ENCODE results near the gene PPP4R4. TPM values are rescaled to one million over a fixed set of nuclear protein-coding genes. Genes with fewer than 3 reads are reported as not detected.
A peak's percentile ranks its signal among the peaks of the same experiment; 100 is the strongest.

The PPP4R4 gene, protein sequence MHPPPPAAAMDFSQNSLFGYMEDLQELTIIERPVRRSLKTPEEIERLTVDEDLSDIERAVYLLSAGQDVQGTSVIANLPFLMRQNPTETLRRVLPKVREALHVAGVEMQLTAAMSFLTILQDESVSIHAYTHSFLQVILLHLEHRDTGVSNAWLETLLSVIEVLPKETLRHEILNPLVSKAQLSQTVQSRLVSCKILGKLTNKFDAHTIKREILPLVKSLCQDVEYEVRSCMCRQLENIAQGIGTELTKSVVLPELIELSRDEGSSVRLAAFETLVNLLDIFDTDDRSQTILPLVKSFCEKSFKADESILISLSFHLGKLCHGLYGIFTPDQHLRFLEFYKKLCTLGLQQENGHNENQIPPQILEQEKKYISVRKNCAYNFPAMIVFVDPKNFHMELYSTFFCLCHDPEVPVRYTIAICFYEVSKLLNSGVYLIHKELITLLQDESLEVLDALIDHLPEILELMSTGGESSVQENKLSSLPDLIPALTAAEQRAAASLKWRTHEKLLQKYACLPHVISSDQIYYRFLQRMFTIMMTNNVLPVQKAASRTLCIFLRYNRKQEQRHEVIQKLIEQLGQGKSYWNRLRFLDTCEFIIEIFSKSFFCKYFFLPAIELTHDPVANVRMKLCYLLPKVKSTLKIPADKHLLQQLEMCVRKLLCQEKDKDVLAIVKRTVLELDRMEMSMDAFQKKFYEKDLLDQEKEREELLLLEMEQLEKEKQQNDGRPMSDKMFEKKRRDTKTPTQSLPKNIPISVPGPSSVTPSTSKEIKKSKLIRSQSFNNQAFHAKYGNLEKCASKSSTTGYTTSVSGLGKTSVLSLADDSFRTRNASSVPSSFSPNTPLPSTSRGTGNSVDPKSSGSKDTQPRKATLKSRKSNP
- 10 to 100 TPM in 1 of 2 donors, 1 to 10 TPM in 1; 5.3 to 25.9 TPM for total RNA-seq
- polyA plus RNA-seq, result 1 to 10 TPM; 1.6 to 2.3 TPM
- long read RNA-seq, donor 1, result 0 reads
- long read RNA-seq, donor 2, result 0 reads
- long read RNA-seq, donor 3, result 0 reads
- long read RNA-seq, donor 4, result 0 reads
- long read RNA-seq, donor 5, result 0 reads

DNA sequence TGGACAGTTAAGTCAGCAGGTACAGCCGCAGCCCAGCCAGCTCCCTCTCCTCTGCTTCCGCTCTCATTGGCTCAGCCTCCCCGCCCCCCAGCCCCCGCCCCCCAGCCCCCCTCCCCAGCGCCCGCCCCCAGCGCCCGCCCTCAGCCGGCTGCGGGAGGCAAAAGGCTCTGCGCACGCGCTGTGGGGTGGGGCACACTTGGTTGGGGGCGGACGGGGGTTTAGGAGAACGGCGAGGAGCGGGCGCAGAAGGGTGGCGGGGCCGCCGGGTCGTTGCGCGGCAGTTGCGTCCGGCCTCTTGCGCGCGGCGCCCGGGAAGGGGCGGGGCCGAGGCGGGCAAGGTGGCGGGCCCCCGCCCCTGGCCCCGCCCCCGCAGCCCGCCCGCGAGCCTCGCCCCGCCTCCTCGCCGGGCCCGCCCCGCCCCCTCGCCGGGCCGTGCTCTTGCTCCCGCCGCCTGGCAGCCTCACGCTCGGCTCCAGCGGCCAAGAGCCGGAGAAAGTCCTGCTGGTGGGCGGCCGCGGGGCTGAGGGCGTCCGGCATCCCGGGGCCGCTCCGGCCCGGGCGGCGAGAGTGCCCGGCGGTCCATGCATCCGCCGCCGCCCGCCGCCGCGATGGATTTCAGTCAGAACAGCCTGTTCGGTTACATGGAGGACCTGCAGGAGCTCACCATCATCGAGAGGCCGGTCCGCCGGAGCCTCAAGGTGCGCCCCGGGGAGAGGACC is at the start of gene PPP4R4:
TSS of gene PPP4R4 (plus strand) at position 438 of the 719 bp plus-strand sequence. CDS start at position 582, 144 bp downstream.
- peak within 1 kb of the TSS; percentile 67 to 89 for H3K27ac ChIP-seq (ENCODE audit: low read depth in 1 of 2, low read length in 1 of 2)

DNA sequence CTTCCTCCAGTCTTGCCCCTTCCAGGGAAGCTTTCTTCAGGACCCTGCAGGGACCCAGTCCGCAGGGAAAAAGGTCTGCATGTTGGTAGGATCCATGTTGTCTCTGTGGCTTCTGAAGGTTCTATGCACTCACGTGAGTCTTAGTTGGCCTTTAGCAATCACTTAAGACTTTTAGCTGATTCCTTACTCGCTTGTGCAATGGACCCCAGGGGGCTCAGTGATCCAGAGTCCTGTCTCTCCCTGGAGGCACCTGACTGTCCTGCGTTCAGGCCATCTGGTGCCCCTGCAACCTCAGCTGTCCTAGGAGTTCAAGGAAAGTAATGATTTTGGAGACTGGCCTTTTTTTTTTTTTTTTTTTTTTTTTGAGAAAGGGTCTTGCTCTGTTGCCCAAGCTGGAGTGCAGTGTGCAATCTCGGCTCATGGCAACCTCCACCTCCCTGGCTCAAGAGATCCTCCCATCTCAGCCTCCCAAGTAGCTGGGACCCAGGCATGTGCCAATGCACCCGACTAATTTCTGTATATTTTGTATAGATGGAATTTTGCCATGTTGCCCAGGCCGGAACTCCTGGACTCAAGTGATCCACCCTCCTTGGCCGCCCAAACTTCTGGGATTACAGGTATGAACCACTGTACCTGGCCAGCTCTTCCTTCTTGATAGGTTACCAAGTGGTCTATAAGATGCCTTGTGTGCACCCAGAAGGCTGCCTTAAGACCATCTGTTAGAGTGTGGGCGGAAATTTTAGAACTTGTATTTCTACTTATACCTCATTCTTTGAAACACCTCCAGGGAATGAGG is 49.3 kb upstream of the PPP4R4 start:
- DNase-seq, result no peak
- Histone ChIP-seq H3K9ac (ENCODE audit: insufficient read depth in 1 of 2, low read length in 2 of 2) (no peak overlapping the region), H3K9me3 (ENCODE audit: control insufficient read depth in 4 of 4, insufficient read depth in 3 of 4, low read length in 3 of 4) (peaks cover 0 to 5% (median 0%) of the 10 kb centered on the region in 4 donors), H3K27me3 (ENCODE audit: control insufficient read depth in 3 of 3, insufficient read depth in 3 of 3, low read length in 2 of 3) (no peaks in the 10 kb centered on the region), H3K4me3 (no peak overlapping the region), H3K4me1 (ENCODE audit: control insufficient read depth in 5 of 5, insufficient read depth in 5 of 5, low read length in 5 of 5) (peaks cover 0 to 10% (median 0%) of the 10 kb centered on the region in 5 donors), H3K36me3 (ENCODE audit: control insufficient read depth in 4 of 4, insufficient read depth in 4 of 4, low read length in 4 of 4) (peaks cover 0 to 6% (median 0%) of the 10 kb centered on the region in 4 donors), H3K27ac (ENCODE audit: low read depth in 1 of 2, low read length in 1 of 2) (no peak overlapping the region)
- no peak for ATAC-seq (ENCODE audit: insufficient read depth, low FRiP score)
- WGBS, 2 donors, result 82 to 87% methylated on average over 9 of the region's 9 CpGs
- TF ChIP-seq, protein P1, sequence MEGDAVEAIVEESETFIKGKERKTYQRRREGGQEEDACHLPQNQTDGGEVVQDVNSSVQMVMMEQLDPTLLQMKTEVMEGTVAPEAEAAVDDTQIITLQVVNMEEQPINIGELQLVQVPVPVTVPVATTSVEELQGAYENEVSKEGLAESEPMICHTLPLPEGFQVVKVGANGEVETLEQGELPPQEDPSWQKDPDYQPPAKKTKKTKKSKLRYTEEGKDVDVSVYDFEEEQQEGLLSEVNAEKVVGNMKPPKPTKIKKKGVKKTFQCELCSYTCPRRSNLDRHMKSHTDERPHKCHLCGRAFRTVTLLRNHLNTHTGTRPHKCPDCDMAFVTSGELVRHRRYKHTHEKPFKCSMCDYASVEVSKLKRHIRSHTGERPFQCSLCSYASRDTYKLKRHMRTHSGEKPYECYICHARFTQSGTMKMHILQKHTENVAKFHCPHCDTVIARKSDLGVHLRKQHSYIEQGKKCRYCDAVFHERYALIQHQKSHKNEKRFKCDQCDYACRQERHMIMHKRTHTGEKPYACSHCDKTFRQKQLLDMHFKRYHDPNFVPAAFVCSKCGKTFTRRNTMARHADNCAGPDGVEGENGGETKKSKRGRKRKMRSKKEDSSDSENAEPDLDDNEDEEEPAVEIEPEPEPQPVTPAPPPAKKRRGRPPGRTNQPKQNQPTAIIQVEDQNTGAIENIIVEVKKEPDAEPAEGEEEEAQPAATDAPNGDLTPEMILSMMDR (IDR thresholded peaks at IDR 0.05; ENCODE audit: control extremely low read depth, extremely low read depth), result no peak

More for the DNA sequence above, at the start of gene PPP4R4:
- TF ChIP-seq, protein P1 (IDR thresholded peaks at IDR 0.05; ENCODE audit: control extremely low read depth, extremely low read depth), result no peak
- Histone ChIP-seq H3K9ac (ENCODE audit: insufficient read depth in 1 of 2, low read length in 2 of 2) (peak within 1 kb of the TSS in 1 of 2 donors; percentile 8), H3K27me3 (ENCODE audit: control insufficient read depth in 3 of 3, insufficient read depth in 3 of 3, low read length in 2 of 3) (peaks cover 0 to 52% (median 50%) of the 10 kb centered on the region in 3 donors), H3K4me3 (peak within 1 kb of the TSS; percentile 67), H3K9me3 (ENCODE audit: control insufficient read depth in 4 of 4, insufficient read depth in 3 of 4, low read length in 3 of 4) (no peaks in the 10 kb centered on the region), H3K4me1 (ENCODE audit: control insufficient read depth in 5 of 5, insufficient read depth in 5 of 5, low read length in 5 of 5) (peaks cover 0 to 10% (median 0%) of the 10 kb centered on the region in 5 donors), H3K36me3 (ENCODE audit: control insufficient read depth in 4 of 4, insufficient read depth in 4 of 4, low read length in 4 of 4) (no peaks in the 10 kb centered on the region)
- WGBS, 2 donors, result 0 to 1% methylated on average over 36 to 84 of the region's 84 CpGs
- peak; percentile 94 to 96 (median 96) for DNase-seq
- peak; percentile 93 for ATAC-seq (ENCODE audit: insufficient read depth, low FRiP score)

Data from lung (tissue), 16 donors.